Germinal center (tissue), 1 donor: Measurements from ENCODE around the gene ACOXL.

Source experiments
- DNase-seq: peaks from one replicate; pipeline ENCODE4 v3.0.0; 2012; ENCODE audit warnings: mixed read lengths, low spot score

Gene ACOXL

DNA sequence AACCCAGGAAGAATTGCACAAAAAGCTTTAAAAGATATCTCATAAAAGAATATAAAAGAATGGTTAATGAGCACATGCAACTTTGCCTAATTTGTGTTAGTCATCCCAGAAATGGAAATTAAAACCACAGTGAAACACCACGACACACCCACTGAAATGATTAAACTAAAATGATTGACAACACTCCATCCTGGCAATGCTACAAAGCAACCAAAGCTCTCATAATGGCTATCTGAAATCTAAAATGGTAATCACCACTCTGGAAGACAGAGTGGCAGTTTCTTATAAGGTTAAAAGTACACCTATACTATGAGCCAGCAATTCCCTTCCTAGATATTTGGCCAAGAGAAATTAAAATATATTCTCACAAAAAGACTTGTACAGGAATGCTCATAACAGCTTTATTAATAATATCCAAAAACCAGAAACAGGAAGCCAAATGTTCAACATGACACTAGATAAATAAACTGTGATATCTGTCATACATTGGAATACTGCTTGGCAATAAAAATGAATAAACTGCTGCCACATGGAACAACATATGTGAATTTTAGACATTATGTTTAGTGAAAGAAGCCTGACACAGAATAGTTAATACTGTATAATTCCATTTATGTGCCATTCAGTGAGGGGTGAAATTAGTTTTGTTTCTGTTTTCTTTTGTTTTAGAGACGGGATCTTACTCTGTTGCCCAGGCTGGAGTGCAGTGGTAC, 283.1 kb downstream of the ACOXL start:
- DNase-seq: no peak

DNA sequence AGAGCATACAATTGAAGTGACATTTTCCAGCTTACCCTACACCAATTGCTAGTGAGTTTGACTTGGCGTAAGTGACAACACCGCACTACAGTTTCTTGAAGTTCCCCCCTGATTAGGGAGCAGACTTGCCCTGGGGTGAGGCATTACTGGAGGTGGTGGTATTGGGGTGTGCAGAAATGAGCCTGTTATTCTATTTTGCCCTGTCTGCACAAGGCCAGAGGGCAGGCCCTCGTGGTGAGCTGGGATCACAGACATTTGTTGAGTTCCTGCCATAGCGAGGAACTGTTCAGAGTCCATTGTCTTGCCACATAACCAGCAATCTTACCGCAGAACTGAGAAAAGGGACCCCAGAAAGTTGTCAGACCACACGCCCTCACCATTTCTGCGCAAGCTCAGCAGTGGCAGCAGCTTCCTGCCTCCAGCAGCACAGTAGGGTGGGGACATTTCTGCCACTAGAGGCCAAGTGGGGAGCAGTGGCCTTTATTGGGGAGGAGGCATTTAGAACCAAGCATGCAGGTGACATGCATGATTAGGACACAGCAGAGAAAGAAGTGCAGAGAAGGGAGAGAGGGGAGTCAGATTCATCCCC, 284.8 kb downstream of the ACOXL start:
- DNase-seq: no peak

DNA sequence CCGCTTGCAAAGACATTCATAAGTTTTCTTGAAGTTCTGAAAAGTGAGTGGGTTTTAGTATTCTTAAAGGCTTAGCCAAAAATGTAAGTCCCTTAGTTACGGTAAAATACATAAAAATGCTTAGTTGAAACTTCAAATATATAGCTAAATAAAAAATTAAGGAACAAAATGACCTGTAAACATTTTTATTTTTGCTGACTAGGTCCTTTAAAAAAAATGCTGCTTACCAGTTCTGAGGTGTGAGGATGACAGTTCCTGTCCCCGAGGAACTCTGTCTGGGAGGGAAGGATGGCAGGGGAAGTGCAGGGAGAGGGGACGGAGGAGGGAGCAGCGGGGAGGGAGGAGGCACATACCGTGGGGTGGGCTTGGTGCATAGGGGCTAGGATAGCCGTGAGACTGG, 285.5 kb downstream of the ACOXL start:
- no peak for DNase-seq

DNA sequence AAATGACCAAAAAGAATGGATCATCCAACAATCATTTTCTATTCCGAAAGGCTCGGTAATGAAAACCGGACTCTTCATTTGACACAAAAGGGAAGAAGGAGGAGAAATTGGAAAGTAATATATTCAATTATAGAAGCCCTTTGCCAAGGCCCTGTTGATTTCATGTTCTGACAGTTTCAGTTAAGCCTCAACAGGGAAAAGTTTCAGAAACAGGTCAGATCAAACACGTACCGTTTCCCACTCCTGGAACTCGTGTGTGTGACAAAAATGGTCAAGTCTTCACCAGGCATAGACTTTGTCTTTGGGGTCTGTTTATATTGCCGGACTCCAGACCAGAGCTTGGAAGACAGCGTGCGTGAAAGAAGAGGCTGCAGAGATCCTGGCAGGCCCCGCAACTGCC, 287.0 kb downstream of the ACOXL start:
- no peak for DNase-seq

DNA sequence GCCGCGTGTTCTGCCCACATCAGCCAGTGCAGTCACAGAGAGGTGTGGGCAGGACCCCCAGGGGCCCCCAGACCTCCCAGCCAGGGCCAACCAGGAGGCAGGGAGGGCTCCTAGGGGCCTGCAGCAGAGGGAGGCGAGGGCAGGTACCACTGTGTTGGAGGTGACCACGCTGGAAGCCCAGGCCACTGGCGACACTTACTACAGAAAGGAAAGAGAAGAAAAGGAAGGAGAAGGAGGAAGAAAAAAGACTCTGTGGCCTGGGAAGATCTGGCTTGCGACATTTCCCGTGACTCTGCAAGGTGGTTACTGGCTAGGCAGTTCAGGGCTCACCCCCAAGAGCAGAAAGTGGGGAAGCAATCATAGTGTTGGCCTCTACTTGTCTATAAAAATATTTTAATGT, 290.3 kb downstream of the ACOXL start:
- no peak for DNase-seq

DNA sequence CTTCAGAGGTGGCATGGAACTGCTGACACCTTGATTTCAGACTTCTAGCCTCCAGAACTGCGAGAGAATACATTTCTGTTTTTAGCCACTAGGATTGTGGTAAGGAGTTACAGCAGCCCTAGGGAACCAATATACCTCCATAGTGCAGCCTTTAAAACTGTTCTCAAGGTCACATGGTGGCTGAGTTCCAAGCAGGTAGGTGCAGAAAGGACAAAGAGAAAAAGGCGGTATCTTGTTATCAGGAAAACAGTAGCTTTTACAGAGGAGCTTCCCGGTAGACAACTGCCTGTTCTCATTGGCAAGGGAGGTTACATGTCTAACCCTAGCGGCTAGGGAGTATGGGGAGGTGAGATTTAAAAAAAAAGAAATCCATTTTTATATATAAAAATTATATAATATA, 292.1 kb downstream of the ACOXL start:
- DNase-seq: no peak

DNA sequence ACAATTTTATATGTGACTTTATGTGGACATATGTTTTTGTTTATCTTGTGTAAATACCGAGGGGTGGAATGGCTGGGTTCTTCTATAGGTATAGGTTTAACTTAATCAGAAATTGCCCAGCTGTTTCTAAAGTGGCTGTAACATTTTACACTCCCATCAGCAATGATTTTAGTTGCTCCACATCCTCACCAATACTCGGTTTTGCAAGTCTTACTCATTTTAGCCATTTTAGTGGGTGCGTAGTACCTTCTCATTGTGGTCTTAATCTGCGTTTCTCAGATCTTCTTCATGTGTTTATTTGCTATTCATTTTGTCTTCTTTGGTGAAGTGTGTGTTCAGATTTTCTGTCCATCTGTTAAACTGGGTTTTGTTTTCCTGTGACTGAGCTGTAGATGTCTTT, 292.9 kb downstream of the ACOXL start:
- no peak for DNase-seq

DNA sequence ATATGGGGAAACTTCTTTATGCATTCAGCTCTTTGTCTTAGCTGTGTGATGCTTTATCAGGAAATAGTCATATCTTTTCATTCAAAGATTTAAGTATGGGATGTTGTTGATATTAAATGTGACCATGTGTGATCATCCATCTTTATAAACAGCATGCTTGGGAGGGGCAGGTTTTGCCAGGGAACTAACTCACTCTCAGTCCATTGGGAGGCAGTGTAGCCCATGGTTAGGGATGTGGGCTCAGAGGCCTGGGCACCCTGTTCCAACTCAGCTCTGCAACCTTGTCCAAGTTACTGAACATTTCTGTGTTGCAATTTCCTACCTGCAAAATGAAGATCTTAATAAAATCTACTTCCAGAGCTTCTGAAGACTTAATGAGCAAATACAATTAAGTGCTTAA, 296.3 kb downstream of the ACOXL start:
- no peak for DNase-seq

DNA sequence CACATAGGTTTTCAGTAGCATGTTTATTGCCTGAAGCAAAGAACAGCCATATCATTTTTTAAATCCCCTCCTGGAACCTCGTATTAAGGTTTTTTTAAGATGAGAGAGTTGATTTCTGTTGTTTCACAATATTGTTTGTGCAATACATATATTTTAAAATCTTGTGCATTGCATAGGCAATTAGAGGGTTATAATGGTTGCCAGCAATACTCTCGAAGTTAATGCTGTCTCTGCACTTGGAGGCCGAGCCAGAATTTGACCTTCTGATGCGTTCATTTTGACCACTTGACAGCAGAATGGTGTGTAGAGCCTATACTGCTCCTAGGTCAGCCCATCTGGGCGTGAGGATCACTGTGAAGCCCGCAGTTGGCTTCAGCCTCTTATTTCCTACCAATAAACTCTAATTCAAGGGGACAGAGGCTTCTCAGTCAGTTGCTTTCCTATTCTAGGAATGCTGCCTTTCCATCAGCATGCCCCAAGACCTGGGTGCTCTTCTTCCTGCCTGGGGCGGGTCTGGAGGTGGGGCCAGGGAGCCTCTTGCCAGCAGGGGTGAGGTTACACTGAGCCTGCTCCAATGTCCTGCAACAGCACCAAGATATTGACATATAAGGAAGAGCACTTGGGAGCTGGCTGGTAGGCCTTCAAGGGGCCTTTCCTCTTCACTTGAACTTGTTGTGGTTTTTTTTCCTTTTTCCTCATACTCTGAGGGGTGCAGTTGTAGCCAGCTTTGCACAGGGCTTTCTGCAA, 297.0 kb downstream of the ACOXL start:
- DNase-seq: no peak

DNA sequence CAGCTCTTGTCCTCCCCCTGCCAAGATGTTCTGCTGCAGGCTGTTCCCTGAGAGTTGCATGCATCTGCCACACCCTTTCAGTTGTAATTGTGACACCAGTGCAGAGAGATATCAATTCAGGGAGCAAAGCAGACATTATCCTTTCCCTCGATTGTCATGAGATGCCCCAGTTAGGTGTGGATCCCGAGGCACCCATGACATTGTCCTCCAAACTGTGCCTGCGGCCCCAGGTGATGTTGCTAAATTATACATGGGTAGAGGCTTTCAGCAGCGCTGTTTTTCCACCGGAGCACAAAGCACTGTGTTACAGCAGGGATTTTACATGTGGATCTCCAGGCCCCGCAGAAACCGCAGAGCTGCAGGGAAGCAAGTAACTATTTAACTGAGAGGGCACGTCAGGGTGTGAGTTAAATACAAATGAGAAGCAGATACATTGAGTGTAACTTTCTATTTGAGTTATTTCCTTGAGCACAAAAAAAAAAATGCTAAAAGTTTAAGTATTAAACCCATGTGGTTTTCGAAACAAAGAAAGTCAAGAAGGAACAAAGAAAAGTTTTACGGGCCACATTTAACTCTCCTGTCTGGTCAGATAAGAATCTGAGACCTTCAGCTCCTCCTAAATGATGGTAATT, 298.0 kb downstream of the ACOXL start:
- DNase-seq: no peak

DNA sequence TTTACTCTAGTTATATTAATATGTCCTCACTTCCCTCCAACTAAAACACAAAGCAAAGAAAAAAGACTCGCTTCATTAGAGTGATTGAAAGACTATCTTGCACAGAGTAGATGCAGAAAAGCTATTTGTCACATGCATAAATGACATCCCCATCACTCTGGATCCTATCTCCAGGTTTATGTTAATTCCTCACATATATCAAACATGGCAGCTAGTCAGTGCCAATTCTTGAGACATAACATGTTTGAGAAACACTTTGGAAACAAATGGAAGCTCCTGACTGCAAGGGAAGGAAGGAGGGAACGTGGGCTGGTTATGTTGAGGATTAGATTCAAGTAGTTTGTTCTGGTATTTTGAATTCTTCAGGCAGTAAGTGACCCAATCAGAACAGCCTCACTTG, 298.6 kb downstream of the ACOXL start:
- no peak for DNase-seq

DNA sequence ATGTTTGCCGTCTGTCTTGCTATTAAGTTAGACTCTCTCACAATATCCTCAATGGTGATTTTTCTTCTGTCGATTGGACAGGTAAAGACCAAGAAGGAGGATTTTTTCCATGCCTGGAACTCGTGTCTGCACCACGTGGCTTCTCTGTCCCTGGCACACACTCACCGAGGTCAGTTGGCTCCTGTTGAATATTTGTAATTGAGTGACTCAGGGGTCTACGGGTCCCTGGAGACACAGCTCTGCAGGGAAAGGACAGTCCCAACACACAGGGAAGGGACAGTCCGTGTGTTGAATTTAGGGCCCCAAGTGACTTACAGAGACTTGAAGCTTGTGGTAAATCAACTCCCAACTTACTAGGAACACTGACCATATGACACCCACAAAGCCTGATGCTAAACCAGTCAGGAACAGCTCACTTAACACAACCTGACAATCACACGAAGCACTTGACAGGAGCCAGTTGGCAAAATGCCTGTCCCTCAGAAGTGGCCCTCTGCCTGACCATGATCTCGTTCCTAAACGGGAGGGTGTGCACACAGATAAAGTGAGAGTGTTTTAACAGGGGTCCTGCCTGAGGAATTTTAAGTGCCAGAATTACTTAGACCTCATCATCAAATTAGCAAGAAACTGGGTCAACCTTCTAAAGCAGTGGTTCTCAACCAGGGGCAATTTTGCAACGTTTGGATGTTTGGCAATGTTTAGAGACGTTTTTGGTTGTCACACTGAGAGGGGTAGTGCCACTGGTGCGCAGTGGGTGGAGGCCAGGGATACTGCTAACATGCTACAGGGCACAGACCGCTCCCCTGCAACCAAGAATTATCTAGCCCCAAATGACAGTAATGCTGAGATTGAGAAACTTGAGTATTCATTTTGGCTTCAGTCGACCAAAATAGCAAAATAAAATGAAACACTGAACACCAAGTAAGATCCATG, 299.4 kb downstream of the ACOXL start:
- DNase-seq: no peak

DNA sequence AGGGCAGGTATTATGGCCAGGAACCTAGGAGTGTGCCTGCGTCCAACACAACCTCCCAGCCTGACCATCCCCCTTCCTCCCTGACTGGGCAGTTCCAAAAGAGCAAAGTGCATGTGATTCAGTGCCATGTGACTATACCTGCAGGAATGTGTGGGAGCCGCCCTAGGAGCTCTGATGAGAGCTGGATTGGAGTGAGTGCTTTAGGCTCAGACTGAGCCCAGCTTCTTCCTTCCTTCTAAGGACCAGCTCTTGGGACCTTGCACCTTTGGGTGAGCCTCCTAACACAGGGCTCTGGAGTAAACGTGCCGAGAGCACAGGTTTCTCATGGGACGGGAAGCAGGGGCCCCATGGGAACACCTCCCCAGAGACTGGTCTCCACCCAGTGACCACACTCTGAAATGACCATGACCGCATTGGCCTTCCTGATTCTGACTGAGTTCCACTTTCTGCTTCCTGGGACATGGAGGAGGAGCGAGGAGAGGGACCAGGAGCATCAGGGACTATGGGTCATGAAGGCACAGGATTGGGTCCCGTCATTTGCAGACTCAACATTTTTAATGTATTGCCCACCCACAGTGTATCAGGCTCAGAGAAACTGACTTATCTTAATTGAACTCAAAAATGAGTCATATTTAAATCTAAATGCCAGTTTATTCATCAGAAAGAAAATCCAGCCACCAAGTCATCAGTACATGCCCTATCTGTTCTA, 300.5 kb downstream of the ACOXL start:
- no peak for DNase-seq

DNA sequence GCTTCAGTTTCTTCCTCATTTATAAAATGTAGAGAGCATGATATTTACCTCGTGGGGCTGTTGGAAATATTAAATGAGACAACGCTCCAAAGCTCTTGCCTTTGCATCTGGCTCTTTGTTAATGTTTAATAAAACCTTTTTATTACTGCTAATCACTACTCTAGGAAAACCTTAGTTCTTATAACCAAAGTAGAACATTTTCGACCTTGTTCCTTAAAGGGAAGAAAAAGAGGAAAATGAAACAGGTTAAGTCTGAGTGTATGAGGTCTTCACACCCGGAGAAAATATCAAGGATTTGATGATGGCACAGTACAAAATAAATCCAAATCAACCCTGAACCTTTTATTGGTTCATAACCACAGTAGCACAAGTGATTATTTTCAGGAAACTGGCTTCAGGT, 301.8 kb downstream of the ACOXL start:
- no peak for DNase-seq

DNA sequence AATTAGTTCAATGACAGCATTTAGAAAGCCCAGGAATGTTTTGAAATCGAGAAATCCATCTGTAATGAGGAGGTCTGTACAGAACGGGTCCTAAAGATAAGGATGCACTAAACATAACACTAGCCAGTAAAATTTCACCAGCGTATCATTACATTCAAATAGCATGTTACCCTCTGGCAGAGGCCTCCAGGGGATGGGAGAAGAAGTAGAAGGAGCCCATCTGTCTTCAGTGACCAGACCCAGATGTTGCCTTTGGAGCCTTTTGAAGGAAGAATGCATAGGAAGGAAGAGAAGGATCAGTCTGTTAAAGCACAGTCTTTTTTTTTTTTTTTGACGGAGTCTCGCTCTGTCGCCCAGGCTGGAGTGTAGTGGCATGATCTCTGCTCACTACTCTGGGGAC, 302.2 kb downstream of the ACOXL start:
- no peak for DNase-seq

DNA sequence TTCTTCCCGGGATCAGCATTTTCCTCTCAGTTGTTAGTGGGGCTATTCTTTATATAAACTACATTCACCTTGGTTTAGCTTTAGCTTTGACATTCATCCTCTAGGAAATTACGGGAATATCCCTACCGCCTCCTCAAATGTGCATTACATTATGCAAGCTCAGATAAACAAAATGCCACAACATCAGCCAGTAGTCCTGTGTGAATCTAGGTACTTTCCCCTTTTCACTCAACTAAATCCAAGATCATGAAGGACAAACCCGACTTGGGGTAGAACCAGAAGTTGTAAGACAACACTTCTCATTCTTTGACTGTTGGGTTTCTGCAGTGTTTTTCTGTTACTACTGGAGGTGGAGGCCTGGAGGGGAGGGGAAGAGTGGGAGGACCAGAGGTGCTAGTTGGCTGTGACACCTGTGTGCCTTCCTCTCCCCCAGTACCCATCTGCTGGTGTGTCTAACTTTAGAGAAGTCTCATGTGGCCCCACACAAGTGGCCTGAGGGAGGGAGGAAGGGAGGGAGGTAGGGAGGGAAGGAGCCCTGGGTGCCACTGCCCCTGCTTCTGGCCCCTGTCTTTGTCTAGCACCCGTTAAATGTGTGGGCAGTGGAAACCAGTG, 303.6 kb downstream of the ACOXL start:
- DNase-seq: peak; percentile 47

DNA sequence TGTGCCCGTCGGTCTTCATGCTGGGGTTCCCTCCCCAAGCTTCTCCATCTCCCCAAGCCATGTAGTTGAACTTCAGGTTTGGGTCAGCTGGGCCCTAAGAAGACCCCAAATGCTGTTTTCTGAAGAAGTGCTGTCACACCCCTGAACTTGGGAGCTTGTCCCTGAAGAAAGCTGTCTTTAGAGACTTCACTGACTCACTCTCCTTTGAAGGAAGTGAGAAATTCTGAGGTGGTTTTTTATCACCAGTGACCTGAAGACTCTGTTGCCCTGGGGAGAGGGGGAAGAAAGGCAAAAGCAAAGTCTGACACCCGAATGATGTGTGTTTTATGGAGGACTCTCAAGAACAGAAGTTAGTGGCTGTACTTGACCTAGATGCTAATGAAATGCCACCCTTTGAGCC, 304.8 kb downstream of the ACOXL start:
- DNase-seq: no peak

DNA sequence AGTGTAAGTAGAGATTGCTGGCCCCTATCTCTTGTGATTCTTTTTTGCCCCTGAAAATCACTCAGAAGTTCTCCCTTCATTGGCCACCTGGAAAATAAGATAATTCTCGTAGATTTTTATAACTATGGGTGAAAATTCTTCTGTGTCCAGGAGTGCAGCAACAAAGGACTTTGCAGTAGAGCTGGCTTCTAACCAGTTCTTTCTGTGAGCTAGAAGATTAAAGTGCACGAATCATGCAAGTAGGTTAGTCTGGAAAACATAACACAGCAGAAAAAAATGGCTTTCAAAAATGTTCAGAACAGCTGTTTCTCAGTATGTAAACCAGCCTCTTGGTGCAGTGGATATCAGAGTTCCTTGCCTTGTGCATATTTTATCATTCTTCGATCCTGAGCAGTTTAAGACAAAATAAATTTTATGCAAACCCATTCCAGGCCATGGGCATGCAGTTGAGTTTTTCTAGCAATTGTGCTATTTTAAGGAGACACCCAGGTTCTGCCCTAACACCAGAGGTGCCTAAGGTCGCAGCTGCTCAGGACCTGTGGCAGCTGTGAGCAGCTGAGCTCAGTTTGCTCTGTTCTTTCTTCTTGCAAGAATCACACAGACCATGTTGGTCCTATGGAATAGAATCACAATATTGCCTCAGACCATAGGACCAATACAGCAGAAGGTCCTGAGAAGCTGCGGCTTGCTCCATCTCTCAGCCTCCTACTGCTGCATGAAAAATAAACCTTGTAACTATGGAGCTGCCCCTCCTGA, 307.4 kb downstream of the ACOXL start:
- no peak for DNase-seq

DNA sequence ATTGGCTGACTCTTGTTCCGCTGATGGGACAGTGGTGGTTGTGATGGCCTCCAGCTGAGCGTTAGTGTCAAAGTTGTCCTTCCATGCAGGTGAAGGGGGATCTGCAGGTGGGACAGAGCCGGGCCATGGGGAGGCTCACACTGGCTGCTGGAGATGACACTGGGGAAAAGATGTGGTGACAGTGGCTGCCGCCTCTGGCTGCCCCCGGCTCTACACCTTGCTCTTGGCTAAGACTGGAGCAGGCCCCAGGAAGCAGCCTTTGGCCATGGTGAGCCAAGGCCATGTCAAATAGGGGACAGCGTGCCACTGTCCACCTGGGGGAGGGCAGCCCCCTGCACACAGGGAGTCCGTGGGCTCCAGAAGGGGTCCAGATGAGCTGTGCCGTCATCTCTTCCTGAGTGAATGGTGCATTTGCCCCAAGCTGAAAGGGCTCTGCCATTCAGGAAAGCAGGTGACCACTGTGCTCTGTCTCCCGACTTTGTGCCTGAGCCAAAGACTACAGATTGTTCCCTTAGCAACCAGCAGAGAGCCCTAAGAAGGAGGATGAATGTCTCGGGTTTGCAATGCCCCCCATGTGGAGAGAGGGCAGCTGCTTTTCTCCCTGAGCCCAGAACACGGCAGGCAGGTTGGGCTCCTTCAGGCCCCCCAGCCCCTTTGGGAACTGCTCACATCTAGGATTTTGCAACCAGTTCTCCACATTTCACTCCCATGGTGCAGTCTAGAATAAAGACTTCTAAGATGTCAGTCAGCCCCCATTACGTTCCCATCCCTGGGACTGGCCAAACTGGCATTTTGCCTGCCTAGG, 309.2 kb downstream of the ACOXL start:
- DNase-seq: no peak
